Endothelial cell of umbilical vein (primary cell): ENCODE measurements around the gene WEE2. TPM values are rescaled to one million over a fixed set of nuclear protein-coding genes. Genes with fewer than 3 reads are reported as not detected.

ENCODE experiments used
- BruUV-seq: library from RNA; stranded (reverse); fragments of 400-500 nt; replicated peaks from 2 replicates; lab custom pipeline; 2021; lab: Mats Ljungman, UMichigan
- CTCF ChIA-PET: fragments of 300-600, 350-600 bp; sonication (Branson Sonifier 250); formaldehyde crosslinking; loops from one replicate; lab custom pipeline; 2021; ENCODE audit warnings: antibody characterized with exemption, inconsistent platforms; lab: Charles Lee
- POLR2A ChIA-PET: fragments of 300-600, 350-600 bp; sonication (Branson Sonifier 250); formaldehyde crosslinking; loops from one replicate; lab custom pipeline; 2021; ENCODE audit warnings: antibody characterized with exemption, inconsistent platforms; lab: Charles Lee
- DNase-seq: peaks from one replicate; pipeline ENCODE4 v3.0.0-alpha.2; 2011; ENCODE audit warnings: low read depth, low spot score
- FAIRE-seq: peaks from 2 replicates; lab custom pipeline; 2011; peaks lifted over from hg19 to GRCh38; lab: Jason Lieb, UNC
- H2AFZ ChIP-seq: 2 replicates; pipeline ENCODE4 v1.6.0; 2012; ENCODE audit warnings: low read depth, low read length, control low read depth, inconsistent platforms
- H3K27ac ChIP-seq: 2 replicates; pipeline ENCODE4 v1.5.1; 2011; ENCODE audit warnings: low read depth, mild to moderate bottlenecking, control low read depth, low read length, moderate library complexity; ENCODE audit not compliant: insufficient read depth
- H3K27me3 ChIP-seq, 2 experiments: 2 replicates each; pipeline versions ENCODE4 v1.6.0 to v1.6.1; 2011; ENCODE audit warnings: low read length in 2 of 2, mixed read lengths in 1 of 2; ENCODE audit not compliant: control insufficient read depth in 2 of 2, insufficient read depth in 2 of 2
- H3K36me3 ChIP-seq, 2 experiments: 2 replicates in 1 of 2; 3 replicates in 1 of 2; pipeline ENCODE4 v1.5.1; 2011; ENCODE audit warnings: low read length in 2 of 2, mild to moderate bottlenecking in 1 of 2, moderate library complexity in 1 of 2; ENCODE audit not compliant: control insufficient read depth in 2 of 2, insufficient read depth in 2 of 2; ENCODE audit errors: extremely low read depth in 1 of 2
- H3K4me1 ChIP-seq: 3 replicates; pipeline ENCODE4 v1.5.1; 2011; ENCODE audit warnings: mild to moderate bottlenecking, low read length; ENCODE audit not compliant: control insufficient read depth, insufficient read depth; ENCODE audit errors: extremely low read depth
- H3K4me2 ChIP-seq: 2 replicates; pipeline ENCODE4 v1.6.1; 2011; ENCODE audit warnings: low read length, control low read depth, mixed read lengths; ENCODE audit not compliant: insufficient read depth
- H3K4me3 ChIP-seq, 3 experiments: fragments of 200-600 bp in 1 of 3; sonication (generic), shearing (Covaris generic) in 1 of 3; replicated peaks in 1 of 3; 2 replicates each; pipeline ENCODE4 v1.5.1; 2011 to 2016; ENCODE audit warnings: control low read depth in 3 of 3, low read length in 3 of 3, mild to moderate bottlenecking in 2 of 3, inconsistent platforms in 1 of 3, low read depth in 1 of 3, moderate library complexity in 1 of 3; ENCODE audit not compliant: insufficient read depth in 1 of 3
- H3K79me2 ChIP-seq: 2 replicates; pipeline ENCODE4 v1.6.0; 2012; ENCODE audit warnings: low read length, inconsistent platforms; ENCODE audit not compliant: control insufficient read depth, insufficient read depth
- H3K9ac ChIP-seq: replicated peaks from 2 replicates; pipeline ENCODE3; 2011; ENCODE audit warnings: low read length, control low read depth; ENCODE audit not compliant: insufficient read depth; ENCODE audit errors: extremely low read depth
- H3K9me1 ChIP-seq: replicated peaks from 3 replicates; pipeline ENCODE4 v1.6.0; 2011; ENCODE audit warnings: mild to moderate bottlenecking, low read length; ENCODE audit not compliant: control insufficient read depth, insufficient read depth; ENCODE audit errors: extremely low read depth
- H3K9me3 ChIP-seq: replicated peaks from 2 replicates; pipeline ENCODE4 v1.5.1; 2012; ENCODE audit warnings: low read length, inconsistent platforms; ENCODE audit not compliant: control insufficient read depth, insufficient read depth
- H4K20me1 ChIP-seq: replicated peaks from 2 replicates; pipeline ENCODE3; 2011; ENCODE audit warnings: mild to moderate bottlenecking, low read length; ENCODE audit not compliant: control insufficient read depth, insufficient read depth; ENCODE audit errors: extremely low read depth
- EZH2 ChIP-seq: IDR thresholded peaks from 2 replicates; pipeline ENCODE4 v1.6.1; 2012; ENCODE audit warnings: borderline replicate concordance, low read depth, mild to moderate bottlenecking, moderate library complexity, low read length, inconsistent platforms; ENCODE audit not compliant: severe bottlenecking
- FOS ChIP-seq: IDR thresholded peaks from 2 replicates; pipeline ENCODE4 v1.6.1; 2011; ENCODE audit warnings: mild to moderate bottlenecking, low read length, moderate library complexity, borderline replicate concordance; ENCODE audit not compliant: insufficient read depth
- GATA2 ChIP-seq: IDR thresholded peaks from 2 replicates; pipeline ENCODE4 v1.7.0; 2011; ENCODE audit warnings: low read depth, mild to moderate bottlenecking, moderate library complexity, mixed read lengths, low read length; ENCODE audit not compliant: insufficient read length, insufficient read depth
- JUN ChIP-seq: IDR thresholded peaks from 2 replicates; pipeline ENCODE4 v1.6.1; 2011; ENCODE audit warnings: borderline replicate concordance, low read depth; ENCODE audit not compliant: insufficient read length, insufficient read depth
- MYC ChIP-seq: IDR thresholded peaks from one replicate; pipeline ENCODE4 v1.6.1; 2011; ENCODE audit warnings: mild to moderate bottlenecking, low read depth, low read length
- POLR2A ChIP-seq: IDR thresholded peaks from 2 replicates; pipeline ENCODE4 v1.6.1; 2012; ENCODE audit warnings: low read depth, mild to moderate bottlenecking, control low read depth, low read length
- POLR2AphosphoS5 ChIP-seq: IDR thresholded peaks from 2 replicates; pipeline ENCODE4 v1.6.1; 2012; ENCODE audit warnings: low read depth, mild to moderate bottlenecking, control low read depth, low read length, moderate library complexity; ENCODE audit not compliant: insufficient read depth
- dilution Hi-C: fragments of 300-500 bp; cut with MboI; formaldehyde crosslinking; loops from one replicate; pipeline ENCODE4 v1.15.0; 2019; ENCODE audit warnings: low sequenced_read_pairs; ENCODE audit not compliant: extremely low pct_ligation_motif_present
- intact Hi-C: fragments of 100-400 bp; cut with micrococcal nuclease; formaldehyde crosslinking; loops from one replicate; pipeline ENCODE4 v1.10.0; 2022
- polyA plus RNA-seq, 4 experiments: library from polyadenylated mRNA; depleted of rRNA in 3 of 4; stranded (reverse) in 3 of 4; unstranded in 1 of 4; fragments of >200 nt; gene quantifications; 2 replicates each; pipeline versions ENCODE4 v1.2.1 to v1.2.3, GENCODE V29; 2011 to 2012; ENCODE audit warnings: missing spikeins in 1 of 4
- total RNA-seq: library from RNA; stranded (reverse); gene quantifications from 2 replicates; pipeline ENCODE4 v1.2.3, GENCODE V29; 2021
- TF ChIP-seq, protein P1 (sequence below): IDR thresholded peaks from 2 replicates; pipeline ENCODE4 v1.6.1; 2011; ENCODE audit not compliant: insufficient read depth, insufficient read length
- TF ChIP-seq, protein P2 (sequence below), 2 donors: IDR thresholded peaks; 1 replicate in 1 of 2; 2 replicates in 1 of 2; pipeline ENCODE4 v1.5.1; 2011; ENCODE audit warnings: low read length in 2 of 2, mild to moderate bottlenecking in 2 of 2, moderate library complexity in 2 of 2, control low read depth in 1 of 2, inconsistent platforms in 1 of 2, low read depth in 1 of 2; ENCODE audit not compliant: insufficient read depth in 1 of 2; ENCODE audit errors: extremely low read depth in 1 of 2

The WEE2 gene
- total and polyA plus RNA-seq, 2 donors (not counting 3 experiments of a cell fraction or from before 2014, with no cell fraction given): not detected

DNA sequence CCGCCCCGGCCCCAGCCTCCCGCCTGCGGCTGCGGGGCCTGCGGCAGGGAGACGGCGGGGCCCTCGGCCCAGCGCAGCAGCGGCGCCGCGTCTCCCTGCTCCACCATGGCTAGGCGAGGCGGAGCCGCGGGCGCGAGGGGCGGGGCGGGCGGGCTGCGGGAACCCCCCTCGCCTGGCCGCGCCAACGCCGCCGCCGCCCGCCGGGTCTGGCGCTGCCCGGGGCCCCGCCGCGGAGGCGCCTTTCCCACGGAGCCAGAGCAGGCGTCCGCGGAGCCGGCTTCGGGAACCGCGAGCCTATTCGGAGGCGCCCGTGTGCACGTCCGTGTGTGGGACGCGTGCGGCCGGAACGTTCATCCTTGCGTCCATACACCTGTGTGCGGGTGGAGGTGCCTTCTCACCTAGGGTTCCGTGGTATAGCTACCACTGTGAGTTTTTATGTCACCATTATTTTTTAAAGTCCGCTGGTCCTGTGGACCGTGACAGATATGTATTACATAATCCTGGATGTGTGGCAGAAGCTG is 6.0 kb upstream of the WEE2 start, which contains the start of gene DENND11:
TSS of gene DENND11 (minus strand) at position 120 of the 521 bp plus-strand sequence. CDS start at position 107, 13 bp downstream.
- peaks cover 10% of the 10 kb centered on the region for H3K4me1 ChIP-seq
- H3K79me2 ChIP-seq: peaks cover 19% of the 10 kb centered on the region
- H3K4me3 ChIP-seq: peak within 1 kb of the TSS; percentile 84 to 92 (median 84)
- FAIRE-seq: peak; percentile 21
- H3K27ac ChIP-seq: peak within 1 kb of the TSS; percentile 53
- H3K9me1 ChIP-seq: no peaks in the 10 kb centered on the region
- peak within 1 kb of the TSS; percentile 96 for H3K4me2 ChIP-seq
- ChIA-PET CTCF (interaction anchor here (1.3 to 3.3 kb wide), 6 partner anchors 8 to 84 kb away, joined by 4 to 30 read pairs (median 7); partner anchors contain the start of gene SSBP1), POLR2A (no interaction called here)
- H3K36me3 ChIP-seq: no peaks in the 10 kb centered on the region
- peaks cover 7 to 18% of the 10 kb centered on the region in 2 experiments for H3K27me3 ChIP-seq
- no peak for TF ChIP-seq GATA2
- TF ChIP-seq MYC: no peak
- peak; percentile 20 for TF ChIP-seq POLR2AphosphoS5
- no peak for TF ChIP-seq FOS
- DNase-seq: peak; percentile 47
- H3K9ac ChIP-seq: peak within 1 kb of the TSS; percentile 84
- dilution Hi-C loops: no loop called here
- H4K20me1 ChIP-seq: no peaks in the 10 kb centered on the region
- no peaks in the 10 kb centered on the region for H3K9me3 ChIP-seq
- intact Hi-C loops: no loop called here
- H2AFZ ChIP-seq: peak within 1 kb of the TSS; percentile 98
- BruUV-seq: no TSS peak

DNA sequence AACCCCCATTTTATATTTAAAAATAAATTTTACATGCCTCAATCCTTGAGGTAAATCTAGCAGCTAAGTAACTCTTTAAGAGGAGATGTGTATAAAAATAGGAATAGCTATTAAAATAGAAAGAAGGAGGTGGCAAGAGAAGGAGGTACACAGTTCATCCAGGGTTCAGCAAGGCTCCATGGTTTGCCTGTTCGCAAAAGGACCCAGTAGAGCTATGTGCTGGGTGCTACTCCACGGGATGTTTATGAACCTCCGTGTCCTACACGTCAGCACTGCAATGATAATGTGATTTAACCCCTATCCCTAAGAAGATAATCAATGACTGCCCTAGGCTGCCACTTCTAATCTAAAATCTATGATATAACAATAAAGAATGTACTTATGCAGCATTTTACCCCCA is 5.3 kb upstream of the WEE2 start:
- Histone ChIP-seq H3K27ac (no peak overlapping the region), H3K9me3 (no peaks in the 10 kb centered on the region), H3K9ac (no peak overlapping the region), H3K4me3 (no peak overlapping the region), H3K4me2 (no peak overlapping the region), H4K20me1 (no peaks in the 10 kb centered on the region), H3K9me1 (no peaks in the 10 kb centered on the region), H2AFZ (no peak overlapping the region), H3K27me3 (peaks cover 8 to 18% of the 10 kb centered on the region in 2 experiments), H3K36me3 (no peaks in the 10 kb centered on the region), H3K79me2 (peaks cover 17% of the 10 kb centered on the region), H3K4me1 (peaks cover 10% of the 10 kb centered on the region)
- BruUV-seq: no TSS peak
- dilution Hi-C loops: no loop called here
- intact Hi-C loops: no loop called here
- ChIA-PET CTCF (interaction anchor here (1.3 to 3.3 kb wide), 5 partner anchors 25 to 83 kb away, joined by 4 to 30 read pairs (median 8); partner anchors contain the start of gene SSBP1), POLR2A (no interaction called here)
- DNase-seq (no peak), FAIRE-seq (no peak)
- TF ChIP-seq POLR2AphosphoS5 (no peak), POLR2A (no peak), JUN (no peak), EZH2 (no peak), GATA2 (no peak), FOS (no peak), MYC (no peak)
- TF ChIP-seq, protein P1, sequence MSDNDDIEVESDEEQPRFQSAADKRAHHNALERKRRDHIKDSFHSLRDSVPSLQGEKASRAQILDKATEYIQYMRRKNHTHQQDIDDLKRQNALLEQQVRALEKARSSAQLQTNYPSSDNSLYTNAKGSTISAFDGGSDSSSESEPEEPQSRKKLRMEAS: no peak
- TF ChIP-seq, protein P2, sequence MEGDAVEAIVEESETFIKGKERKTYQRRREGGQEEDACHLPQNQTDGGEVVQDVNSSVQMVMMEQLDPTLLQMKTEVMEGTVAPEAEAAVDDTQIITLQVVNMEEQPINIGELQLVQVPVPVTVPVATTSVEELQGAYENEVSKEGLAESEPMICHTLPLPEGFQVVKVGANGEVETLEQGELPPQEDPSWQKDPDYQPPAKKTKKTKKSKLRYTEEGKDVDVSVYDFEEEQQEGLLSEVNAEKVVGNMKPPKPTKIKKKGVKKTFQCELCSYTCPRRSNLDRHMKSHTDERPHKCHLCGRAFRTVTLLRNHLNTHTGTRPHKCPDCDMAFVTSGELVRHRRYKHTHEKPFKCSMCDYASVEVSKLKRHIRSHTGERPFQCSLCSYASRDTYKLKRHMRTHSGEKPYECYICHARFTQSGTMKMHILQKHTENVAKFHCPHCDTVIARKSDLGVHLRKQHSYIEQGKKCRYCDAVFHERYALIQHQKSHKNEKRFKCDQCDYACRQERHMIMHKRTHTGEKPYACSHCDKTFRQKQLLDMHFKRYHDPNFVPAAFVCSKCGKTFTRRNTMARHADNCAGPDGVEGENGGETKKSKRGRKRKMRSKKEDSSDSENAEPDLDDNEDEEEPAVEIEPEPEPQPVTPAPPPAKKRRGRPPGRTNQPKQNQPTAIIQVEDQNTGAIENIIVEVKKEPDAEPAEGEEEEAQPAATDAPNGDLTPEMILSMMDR (IDR thresholded peaks at IDR 0.05; ENCODE audit: extremely low read depth in 1 of 2, insufficient read depth in 1 of 2, low read depth in 1 of 2, low read length in 2 of 2): no peak
